HFFc6 (cell line): Measurements from ENCODE around the gene CAPN11. TPM values are rescaled to one million over a fixed set of nuclear protein-coding genes. Genes with fewer than 3 reads are reported as not detected.
"Not testable (repeated sequence)": the region's sequence is repeated elsewhere in the genome, so short reads cannot be mapped to it uniquely, and the experiment has no call there.

Experiments used
- DNase-seq: peaks from one replicate; pipeline ENCODE4 v3.0.0-alpha.2; 2018
- H3K27ac Mint-ChIP-seq: 2 replicates; pipeline ENCODE4 v1.8.0; 2020; ENCODE audit warnings: mild to moderate bottlenecking, mixed read lengths
- H3K27me3 Mint-ChIP-seq: 2 replicates; pipeline ENCODE4 v1.8.0; 2021; ENCODE audit warnings: mild to moderate bottlenecking, moderate library complexity, mixed read lengths; ENCODE audit not compliant: insufficient read depth
- H3K36me3 Mint-ChIP-seq: 2 replicates; pipeline ENCODE4 v1.8.0; 2021; ENCODE audit warnings: low read depth, mixed read lengths
- H3K4me1 Mint-ChIP-seq: 2 replicates; pipeline ENCODE4 v1.8.0; 2020; ENCODE audit warnings: low read depth, mixed read lengths
- H3K4me3 Mint-ChIP-seq: 2 replicates; pipeline ENCODE4 v1.8.0; 2020; ENCODE audit warnings: mild to moderate bottlenecking, moderate library complexity, mixed read lengths
- H3K9me3 Mint-ChIP-seq: 2 replicates; pipeline ENCODE4 v1.8.0; 2020; ENCODE audit warnings: mild to moderate bottlenecking, mixed read lengths
- total RNA-seq, 6 experiments: library from RNA; stranded (reverse); fragmentation: NEBNext Ultra II Directional; extraction: Animal tissue kit (Norgen Biotek cat#: 25700); gene quantifications; 2 replicates in 1 of 6; 3 replicates in 5 of 6; pipeline ENCODE4 v1.2.3, GENCODE V29; 2021
- TF ChIP-seq, protein P1 (sequence below): fragments of 200-600 bp; sonication (generic); IDR thresholded peaks from 2 replicates; pipeline ENCODE4 v1.5.0; 2021; ENCODE audit warnings: antibody characterized with exemption, mild to moderate bottlenecking

The CAPN11 gene
- total RNA-seq, 6 experiments from 2014 or later: not detected

GRCh38 chr6:44193307-44193910, 34.8 kb downstream of the CAPN11 start:
- TF ChIP-seq, protein P1, sequence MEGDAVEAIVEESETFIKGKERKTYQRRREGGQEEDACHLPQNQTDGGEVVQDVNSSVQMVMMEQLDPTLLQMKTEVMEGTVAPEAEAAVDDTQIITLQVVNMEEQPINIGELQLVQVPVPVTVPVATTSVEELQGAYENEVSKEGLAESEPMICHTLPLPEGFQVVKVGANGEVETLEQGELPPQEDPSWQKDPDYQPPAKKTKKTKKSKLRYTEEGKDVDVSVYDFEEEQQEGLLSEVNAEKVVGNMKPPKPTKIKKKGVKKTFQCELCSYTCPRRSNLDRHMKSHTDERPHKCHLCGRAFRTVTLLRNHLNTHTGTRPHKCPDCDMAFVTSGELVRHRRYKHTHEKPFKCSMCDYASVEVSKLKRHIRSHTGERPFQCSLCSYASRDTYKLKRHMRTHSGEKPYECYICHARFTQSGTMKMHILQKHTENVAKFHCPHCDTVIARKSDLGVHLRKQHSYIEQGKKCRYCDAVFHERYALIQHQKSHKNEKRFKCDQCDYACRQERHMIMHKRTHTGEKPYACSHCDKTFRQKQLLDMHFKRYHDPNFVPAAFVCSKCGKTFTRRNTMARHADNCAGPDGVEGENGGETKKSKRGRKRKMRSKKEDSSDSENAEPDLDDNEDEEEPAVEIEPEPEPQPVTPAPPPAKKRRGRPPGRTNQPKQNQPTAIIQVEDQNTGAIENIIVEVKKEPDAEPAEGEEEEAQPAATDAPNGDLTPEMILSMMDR: no peak
- Mint-ChIP-seq H3K27ac (no peak overlapping the region), H3K27me3 (peaks cover 24% of the 10 kb centered on the region), H3K36me3 (no peaks in the 10 kb centered on the region), H3K4me3 (no peak overlapping the region), H3K9me3 (no peaks in the 10 kb centered on the region), H3K4me1 (no peaks in the 10 kb centered on the region; the same call in 1 of the 2 replicates)
- DNase-seq: no peak

DNA sequence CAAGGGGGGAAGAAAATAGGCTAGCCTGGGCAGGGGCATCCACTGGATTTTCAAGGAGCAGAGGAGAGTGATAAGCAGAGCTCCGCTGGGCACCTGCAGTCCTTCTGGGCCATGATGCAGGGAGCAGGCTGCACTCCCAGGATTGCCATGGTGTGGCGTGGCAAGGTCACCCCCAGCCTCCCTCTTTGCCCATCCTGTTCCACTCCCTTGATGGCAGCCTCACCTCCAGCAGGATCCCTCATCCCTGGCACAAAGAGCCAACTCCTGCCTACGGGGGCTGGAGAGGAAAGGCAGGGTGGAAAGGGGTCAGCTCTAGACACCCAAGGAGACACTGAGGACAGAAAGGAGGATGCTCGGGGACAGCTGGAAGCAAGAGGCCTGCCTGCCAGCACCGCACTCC, 35.7 kb downstream of the CAPN11 start:
- H3K27ac Mint-ChIP-seq: no peak overlapping the region
- H3K27me3 Mint-ChIP-seq: peaks cover 22% of the 10 kb centered on the region
- TF ChIP-seq, protein P1: no peak
- H3K9me3 Mint-ChIP-seq: no peaks in the 10 kb centered on the region
- H3K4me1 Mint-ChIP-seq: no peaks in the 10 kb centered on the region; the same call in 1 of the 2 replicates
- no peak overlapping the region for H3K4me3 Mint-ChIP-seq
- no peaks in the 10 kb centered on the region for H3K36me3 Mint-ChIP-seq
- no peak for DNase-seq

- H3K36me3 Mint-ChIP-seq, H3K9me3 Mint-ChIP-seq, H3K27ac Mint-ChIP-seq, H3K4me3 Mint-ChIP-seq, DNase-seq, H3K4me1 Mint-ChIP-seq: not testable (repeated sequence)
- H3K27me3 Mint-ChIP-seq: peaks cover 17% of the 10 kb centered on the region
Observed at GRCh38 chr6:44196351-44196750, 37.7 kb downstream of the CAPN11 start.

- H3K4me1 Mint-ChIP-seq: peaks cover 6% of the 10 kb centered on the region; the same call in 1 of the 2 replicates
- H3K27ac Mint-ChIP-seq: no peak overlapping the region
- no peak for DNase-seq
- H3K9me3 Mint-ChIP-seq: no peaks in the 10 kb centered on the region
- peaks cover 6% of the 10 kb centered on the region for H3K27me3 Mint-ChIP-seq
- H3K4me3 Mint-ChIP-seq: no peak overlapping the region
- H3K36me3 Mint-ChIP-seq: no peaks in the 10 kb centered on the region
- TF ChIP-seq, protein P1: no peak
Observed at GRCh38 chr6:44198684-44199083, 40.1 kb downstream of the CAPN11 start.

DNA sequence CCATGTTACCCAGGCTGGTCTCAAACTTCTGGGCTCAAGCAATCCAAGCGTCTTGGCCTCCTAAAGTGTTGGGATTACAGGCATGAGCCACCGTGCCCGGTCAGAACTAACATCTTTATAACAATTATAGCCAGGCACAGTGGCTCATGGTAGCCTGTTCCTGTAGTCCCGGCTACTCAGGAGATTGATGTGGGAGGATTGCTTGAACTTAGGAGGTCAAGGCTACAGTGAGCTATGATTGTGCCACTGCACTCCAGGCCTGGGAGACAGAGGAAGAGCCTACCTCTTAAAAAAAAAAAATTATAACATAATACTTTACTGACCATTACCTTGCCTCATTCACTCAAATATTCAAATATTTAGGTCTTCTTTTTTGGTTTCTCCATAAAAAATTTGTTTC, 41.3 kb downstream of the CAPN11 start:
- H3K4me1 Mint-ChIP-seq: peaks cover 6% of the 10 kb centered on the region; the same call in 1 of the 2 replicates

DNA sequence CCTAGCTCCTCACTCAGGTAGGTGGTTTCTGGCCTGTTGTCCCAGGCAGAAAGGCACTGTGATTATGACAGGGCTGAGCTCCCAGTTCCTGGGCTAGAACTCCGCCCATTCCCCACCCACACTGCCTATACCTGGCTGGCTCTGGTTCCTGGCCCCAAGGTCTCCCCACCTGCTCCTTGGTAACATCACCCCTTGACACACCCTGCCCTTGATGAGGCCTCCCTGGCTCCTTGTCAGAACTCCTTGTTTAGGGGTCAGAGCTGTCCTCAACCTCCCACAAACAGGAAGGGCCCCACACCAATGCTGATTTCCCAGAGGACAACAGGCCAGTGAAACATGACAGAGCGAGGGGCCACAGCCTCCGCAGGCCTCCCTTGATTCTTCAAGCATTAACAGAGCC, 42.6 kb downstream of the CAPN11 start:
- TF ChIP-seq, protein P1: no peak
- no peak overlapping the region for H3K27ac Mint-ChIP-seq
- H3K4me3 Mint-ChIP-seq: no peak overlapping the region
- H3K36me3 Mint-ChIP-seq: no peaks in the 10 kb centered on the region
- peaks cover 6% of the 10 kb centered on the region; the same call in 1 of the 2 replicates for H3K4me1 Mint-ChIP-seq
- no peak for DNase-seq
- no peaks in the 10 kb centered on the region for H3K9me3 Mint-ChIP-seq
- peaks cover 8% of the 10 kb centered on the region for H3K27me3 Mint-ChIP-seq

More for the DNA sequence above, 41.3 kb downstream of the CAPN11 start:
- TF ChIP-seq, protein P1: no peak
- Mint-ChIP-seq H3K27ac (no peak overlapping the region), H3K9me3 (no peaks in the 10 kb centered on the region), H3K36me3 (no peaks in the 10 kb centered on the region), H3K27me3 (peaks cover 11% of the 10 kb centered on the region), H3K4me3 (no peak overlapping the region)
- no peak for DNase-seq
